Activated T-helper 1 cell treated with anti-CD3 and anti-CD28 coated beads, Interleukin-12 subunit alpha, Interleukin-12 subunit beta, Interleukin-2, Interleukin-4 antibody, amounts not matched to agents 30 ng/mL and 10 ng/mL and 1 ng/mL, durations not matched to agents 14 hours and 24 hours and 36 hours (primary cell): ENCODE results near the gene SERPINA5. TPM values are rescaled to one million over a fixed set of nuclear protein-coding genes. Genes with fewer than 3 reads are reported as not detected.
"Not testable (repeated sequence)": the region's sequence is repeated elsewhere in the genome, so short reads cannot be mapped to it uniquely, and the experiment has no call there.

ENCODE experiments used
- DNase-seq: peaks from one replicate; pipeline ENCODE4 v3.0.0; 2021; ENCODE audit warnings: low spot score
- H3K27ac Mint-ChIP-seq: one replicate; pipeline ENCODE4 v1.8.0; 2021; ENCODE audit warnings: mild to moderate bottlenecking, mixed read lengths
- H3K27me3 Mint-ChIP-seq: one replicate; pipeline ENCODE4 v1.8.0; 2022; ENCODE audit warnings: mild to moderate bottlenecking, moderate library complexity, mixed read lengths; ENCODE audit not compliant: insufficient read depth
- H3K36me3 Mint-ChIP-seq: one replicate; pipeline ENCODE4 v1.8.0; 2021; ENCODE audit warnings: low read depth, mixed read lengths
- H3K4me1 Mint-ChIP-seq: one replicate; pipeline ENCODE4 v1.8.0; 2021; ENCODE audit warnings: low read depth, mixed read lengths
- H3K4me3 Mint-ChIP-seq: one replicate; pipeline ENCODE4 v1.8.0; 2021; ENCODE audit warnings: mild to moderate bottlenecking, moderate library complexity, mixed read lengths
- H3K9me3 Mint-ChIP-seq: one replicate; pipeline ENCODE4 v1.8.0; 2021; ENCODE audit warnings: mixed read lengths
- intact Hi-C: fragments of 100-400 bp; cut with micrococcal nuclease; formaldehyde crosslinking; loops from one replicate; pipeline ENCODE4 v1.15.1; 2024
- total RNA-seq: library from RNA; stranded (reverse); gene quantifications from 2 replicates; pipeline ENCODE4 v1.2.3, GENCODE V29; 2022

SERPINA5 gene
- total RNA-seq, 1 donor from 2014 or later: not detected

- H3K9me3 Mint-ChIP-seq: no peaks in the 10 kb centered on the region
- H3K4me1 Mint-ChIP-seq: no peaks in the 10 kb centered on the region
- no peaks in the 10 kb centered on the region for H3K27me3 Mint-ChIP-seq
- H3K36me3 Mint-ChIP-seq: no peaks in the 10 kb centered on the region
- no peak overlapping the region for H3K4me3 Mint-ChIP-seq
- intact Hi-C loops: no loop called here
- no peak overlapping the region for H3K27ac Mint-ChIP-seq
- DNase-seq: no peak
These were observed 7.5 kb upstream of the SERPINA5 start for GRCh38 chr14:94573475-94574277.

GRCh38 chr14:94574336-94574735, 6.9 kb upstream of the SERPINA5 start:
- Mint-ChIP-seq H3K36me3 (no peaks in the 10 kb centered on the region), H3K27me3 (no peaks in the 10 kb centered on the region), H3K4me1 (no peaks in the 10 kb centered on the region), H3K27ac (no peak overlapping the region), H3K4me3 (no peak overlapping the region), H3K9me3 (no peaks in the 10 kb centered on the region)
- DNase-seq: no peak
- intact Hi-C loops: no loop called here

GRCh38 chr14:94575730-94576585, 5.3 kb upstream of the SERPINA5 start:
- Mint-ChIP-seq H3K27me3 (no peaks in the 10 kb centered on the region), H3K9me3 (no peaks in the 10 kb centered on the region), H3K36me3 (no peaks in the 10 kb centered on the region), H3K4me1 (no peaks in the 10 kb centered on the region), H3K27ac (no peak overlapping the region), H3K4me3 (no peak overlapping the region)
- DNase-seq: no peak
- intact Hi-C loops: no loop called here

- H3K36me3 Mint-ChIP-seq, intact Hi-C loops, H3K4me1 Mint-ChIP-seq: not testable (repeated sequence)
These were observed 3.8 kb upstream of the SERPINA5 start for GRCh38 chr14:94577472-94577871.

GRCh38 chr14:94578712-94579111, 2.5 kb upstream of the SERPINA5 start:
- H3K4me3 Mint-ChIP-seq: no peak overlapping the region
- H3K27ac Mint-ChIP-seq: no peak overlapping the region
- no peaks in the 10 kb centered on the region for H3K27me3 Mint-ChIP-seq

More at GRCh38 chr14:94577472-94577871, 3.8 kb upstream of the SERPINA5 start:
- not testable (repeated sequence) for DNase-seq, H3K27me3 Mint-ChIP-seq, H3K9me3 Mint-ChIP-seq, H3K4me3 Mint-ChIP-seq, H3K27ac Mint-ChIP-seq

GRCh38 chr14:94582199-94582750, 1.0 kb downstream of the SERPINA5 start:
- H3K27me3 Mint-ChIP-seq: peaks cover 2% of the 10 kb centered on the region
- no peak for DNase-seq
- no peaks in the 10 kb centered on the region for H3K36me3 Mint-ChIP-seq
- no peaks in the 10 kb centered on the region for H3K9me3 Mint-ChIP-seq
- intact Hi-C loops: no loop called here
- H3K4me3 Mint-ChIP-seq: no peak overlapping the region
- H3K27ac Mint-ChIP-seq: no peak overlapping the region
- no peaks in the 10 kb centered on the region for H3K4me1 Mint-ChIP-seq

More at GRCh38 chr14:94578712-94579111, 2.5 kb upstream of the SERPINA5 start:
- intact Hi-C loops: no loop called here
- Mint-ChIP-seq H3K4me1 (no peaks in the 10 kb centered on the region), H3K36me3 (no peaks in the 10 kb centered on the region), H3K9me3 (no peaks in the 10 kb centered on the region)
- no peak for DNase-seq

GRCh38 chr14:94582851-94583250, 1.6 kb downstream of the SERPINA5 start:
- Mint-ChIP-seq H3K4me3 (no peak overlapping the region), H3K27me3 (peaks cover 2% of the 10 kb centered on the region), H3K9me3 (no peaks in the 10 kb centered on the region), H3K36me3 (no peaks in the 10 kb centered on the region), H3K4me1 (no peaks in the 10 kb centered on the region), H3K27ac (no peak overlapping the region)
- DNase-seq: no peak
- intact Hi-C loops: no loop called here

- intact Hi-C loops: no loop called here
- H3K4me3 Mint-ChIP-seq: no peak overlapping the region
- peaks cover 2% of the 10 kb centered on the region for H3K27me3 Mint-ChIP-seq
- no peaks in the 10 kb centered on the region for H3K4me1 Mint-ChIP-seq
- DNase-seq: no peak
- H3K36me3 Mint-ChIP-seq: no peaks in the 10 kb centered on the region
- H3K9me3 Mint-ChIP-seq: no peaks in the 10 kb centered on the region
- no peak overlapping the region for H3K27ac Mint-ChIP-seq
These were observed 2.3 kb downstream of the SERPINA5 start for GRCh38 chr14:94583557-94583956.

- DNase-seq: no peak
- Mint-ChIP-seq H3K36me3 (no peaks in the 10 kb centered on the region), H3K4me1 (no peaks in the 10 kb centered on the region), H3K9me3 (no peaks in the 10 kb centered on the region), H3K27me3 (peaks cover 2% of the 10 kb centered on the region), H3K4me3 (no peak overlapping the region), H3K27ac (no peak overlapping the region)
- intact Hi-C loops: no loop called here
These were observed 3.5 kb downstream of the SERPINA5 start for GRCh38 chr14:94584591-94585280.

- no peaks in the 10 kb centered on the region for H3K36me3 Mint-ChIP-seq
- no peaks in the 10 kb centered on the region for H3K9me3 Mint-ChIP-seq
- intact Hi-C loops: no loop called here
These were observed 5.4 kb downstream of the SERPINA5 start for GRCh38 chr14:94586635-94587034.

GRCh38 chr14:94588311-94588710, 7.1 kb downstream of the SERPINA5 start:
- DNase-seq: no peak
- Mint-ChIP-seq H3K27me3 (peaks cover 2% of the 10 kb centered on the region), H3K27ac (no peak overlapping the region), H3K4me3 (no peak overlapping the region), H3K9me3 (no peaks in the 10 kb centered on the region), H3K36me3 (no peaks in the 10 kb centered on the region), H3K4me1 (no peaks in the 10 kb centered on the region)
- intact Hi-C loops: no loop called here

More at GRCh38 chr14:94586635-94587034, 5.4 kb downstream of the SERPINA5 start:
- Mint-ChIP-seq H3K4me1 (no peaks in the 10 kb centered on the region), H3K27me3 (peaks cover 2% of the 10 kb centered on the region), H3K27ac (no peak overlapping the region), H3K4me3 (no peak overlapping the region)
- no peak for DNase-seq

- peaks cover 2% of the 10 kb centered on the region for H3K27me3 Mint-ChIP-seq
- H3K4me3 Mint-ChIP-seq: no peak overlapping the region
- H3K9me3 Mint-ChIP-seq: no peaks in the 10 kb centered on the region
- intact Hi-C loops: no loop called here
- H3K4me1 Mint-ChIP-seq: no peaks in the 10 kb centered on the region
- H3K36me3 Mint-ChIP-seq: no peaks in the 10 kb centered on the region
- H3K27ac Mint-ChIP-seq: no peak overlapping the region
- DNase-seq: no peak
These were observed 9.8 kb downstream of the SERPINA5 start for GRCh38 chr14:94591073-94591472.
